HG03039 (cell line): ENCODE measurements around the gene SORCS2.
"Not testable (repeated sequence)": the region's sequence is repeated elsewhere in the genome, so short reads cannot be mapped to it uniquely, and the experiment has no call there.

Experiments
- ATAC-seq: cut with Tn5 transposase; IDR thresholded peaks from one replicate; pipeline ENCODE4 v1.9.1; 2021; ENCODE audit warnings: mild to moderate bottlenecking, moderate library complexity; ENCODE audit not compliant: unreplicated experiment

The SORCS2 gene

GRCh38 chr4:7590189-7590588, 397.9 kb downstream of the SORCS2 start:
- no peak for ATAC-seq

- ATAC-seq: no peak
Observed at GRCh38 chr4:7590899-7591298, 398.6 kb downstream of the SORCS2 start.

- no peak for ATAC-seq
Observed at GRCh38 chr4:7591409-7592053, 399.2 kb downstream of the SORCS2 start.

GRCh38 chr4:7593646-7594412, 401.5 kb downstream of the SORCS2 start:
- ATAC-seq: no peak

- ATAC-seq: no peak
Observed at GRCh38 chr4:7595934-7596461, 403.7 kb downstream of the SORCS2 start.

- ATAC-seq: no peak
Observed at GRCh38 chr4:7596918-7597606, 404.7 kb downstream of the SORCS2 start.

GRCh38 chr4:7598939-7599790, 406.8 kb downstream of the SORCS2 start:
- ATAC-seq: no peak

- no peak for ATAC-seq
Observed at GRCh38 chr4:7600247-7600646, 407.9 kb downstream of the SORCS2 start.

- ATAC-seq: not testable (repeated sequence)
Observed at GRCh38 chr4:7602166-7602565, 409.8 kb downstream of the SORCS2 start.

- ATAC-seq: no peak
Observed at GRCh38 chr4:7607156-7607910, 415.0 kb downstream of the SORCS2 start.

- ATAC-seq: no peak
Observed at GRCh38 chr4:7608046-7608445, 415.7 kb downstream of the SORCS2 start.

GRCh38 chr4:7609316-7609715, 417.0 kb downstream of the SORCS2 start:
- ATAC-seq: no peak

- no peak for ATAC-seq
Observed at GRCh38 chr4:7610022-7610670, 417.8 kb downstream of the SORCS2 start.

GRCh38 chr4:7610841-7611240, 418.5 kb downstream of the SORCS2 start:
- ATAC-seq: no peak

GRCh38 chr4:7612311-7612897, 420.1 kb downstream of the SORCS2 start:
- ATAC-seq: no peak

- ATAC-seq: no peak
Observed at GRCh38 chr4:7614350-7614949, 422.1 kb downstream of the SORCS2 start.

GRCh38 chr4:7616193-7616592, 423.9 kb downstream of the SORCS2 start:
- no peak for ATAC-seq

GRCh38 chr4:7618361-7618760, 426.0 kb downstream of the SORCS2 start:
- ATAC-seq: no peak
